Globus pallidus (tissue), 1 donor: ENCODE results near the gene TP53I13.

Experiments used
- DNase-seq: peaks from one replicate; pipeline ENCODE4 v3.0.0-alpha.2; 2015; ENCODE audit warnings: low spot score

Gene TP53I13

GRCh38 chr17:29593591-29594518 lies 25.4 kb downstream of the TP53I13 start:
- peak; percentile 12 for DNase-seq

GRCh38 chr17:29594519-29595090 lies 26.1 kb downstream of the TP53I13 start:
- DNase-seq = no peak

- DNase-seq = peak; percentile 2
These were observed 26.8 kb downstream of the TP53I13 start for GRCh38 chr17:29595107-29595942.

GRCh38 chr17:29595943-29596774 lies 27.7 kb downstream of the TP53I13 start:
- no peak for DNase-seq

- no peak for DNase-seq
These were observed 28.3 kb downstream of the TP53I13 start for GRCh38 chr17:29596811-29597210.

GRCh38 chr17:29597361-29598172 lies 29.1 kb downstream of the TP53I13 start:
- DNase-seq = no peak

- DNase-seq = no peak
These were observed 34.7 kb downstream of the TP53I13 start for GRCh38 chr17:29603109-29603674.

- no peak for DNase-seq
These were observed 39.2 kb downstream of the TP53I13 start for GRCh38 chr17:29607557-29608195.

- DNase-seq = no peak
These were observed 40.5 kb downstream of the TP53I13 start for GRCh38 chr17:29608986-29609385.

GRCh38 chr17:29610395-29610794 lies 41.9 kb downstream of the TP53I13 start:
- no peak for DNase-seq

GRCh38 chr17:29611351-29612093 lies 43.0 kb downstream of the TP53I13 start:
- no peak for DNase-seq

- no peak for DNase-seq
These were observed 43.5 kb downstream of the TP53I13 start for GRCh38 chr17:29612094-29612403.

- no peak for DNase-seq
These were observed 44.1 kb downstream of the TP53I13 start for GRCh38 chr17:29612404-29613280.

GRCh38 chr17:29613352-29613837 lies 44.9 kb downstream of the TP53I13 start:
- DNase-seq = peak; percentile 89

- DNase-seq = no peak
These were observed 45.4 kb downstream of the TP53I13 start for GRCh38 chr17:29613856-29614255.

- peak; percentile 85 for DNase-seq
These were observed 46.0 kb downstream of the TP53I13 start for GRCh38 chr17:29614349-29615047.

GRCh38 chr17:29615048-29615385 lies 46.5 kb downstream of the TP53I13 start:
- DNase-seq = peak; percentile 66
